Fibroblast of skin of right quadriceps (primary cell): ENCODE measurements around the gene DCC.
"Not testable (repeated sequence)": the region's sequence is repeated elsewhere in the genome, so short reads cannot be mapped to it uniquely, and the experiment has no call there.

Experiments used
- DNase-seq: peaks from one replicate; pipeline ENCODE4 v3.0.0-alpha.2; 2013

Gene DCC

DNA sequence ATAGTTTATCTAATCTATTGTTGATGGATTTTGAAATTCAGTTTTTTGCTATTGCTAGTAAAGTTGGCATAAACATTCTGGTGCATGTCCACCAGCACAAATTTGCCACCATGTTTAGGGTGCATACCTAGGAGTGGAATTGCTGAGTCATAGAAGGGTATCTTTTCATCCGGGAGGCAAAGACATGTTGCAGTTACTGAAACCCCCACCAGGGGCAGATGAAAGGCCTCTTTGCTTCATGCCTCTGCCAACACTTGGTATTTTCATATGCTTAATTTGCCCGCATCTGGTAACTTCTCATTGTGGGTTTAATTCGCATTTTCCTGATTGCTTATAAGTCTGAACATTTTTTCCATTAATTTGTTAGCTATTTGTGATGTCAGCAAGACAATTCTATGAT is 8.2 kb downstream of the DCC start:
- DNase-seq, result no peak

DNA sequence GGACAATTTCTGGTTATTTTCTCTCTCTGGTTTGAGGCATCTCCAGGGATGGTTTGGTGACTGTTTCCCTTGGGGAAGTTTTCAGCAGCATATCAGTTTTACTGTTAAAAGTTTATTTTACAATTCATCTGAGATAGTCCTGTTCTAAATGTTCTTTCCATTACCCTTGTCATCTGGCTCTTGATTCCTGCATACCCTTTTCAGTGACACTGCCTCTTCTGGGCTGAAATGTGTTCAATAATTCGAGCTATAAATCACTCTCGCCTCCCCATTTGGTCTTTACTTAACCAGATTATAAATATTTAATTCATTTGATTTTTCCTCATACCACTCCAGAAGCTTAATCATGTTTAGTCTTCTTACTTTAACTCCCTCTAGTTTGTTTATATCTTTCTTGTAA is 9.5 kb downstream of the DCC start:
- no peak for DNase-seq

DNA sequence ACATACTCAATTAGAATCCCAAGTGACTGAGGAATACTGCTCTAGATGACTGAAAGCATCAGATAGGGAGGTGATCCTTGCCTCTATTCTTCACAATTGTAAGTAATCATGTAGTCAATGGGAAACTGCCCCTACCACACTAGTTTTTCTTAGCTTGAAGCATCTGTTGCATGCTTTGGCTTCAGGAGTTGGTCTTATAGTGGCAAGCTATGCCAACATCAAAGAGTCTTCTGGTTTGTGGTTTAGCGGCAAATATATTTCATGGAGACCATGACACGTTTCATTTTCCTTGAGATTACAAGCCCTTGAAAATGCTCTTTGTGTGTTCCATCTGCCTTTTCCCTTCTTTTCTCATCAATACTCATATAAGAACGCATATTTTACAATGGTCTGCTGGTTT is 12.9 kb downstream of the DCC start:
- DNase-seq, result no peak

DNA sequence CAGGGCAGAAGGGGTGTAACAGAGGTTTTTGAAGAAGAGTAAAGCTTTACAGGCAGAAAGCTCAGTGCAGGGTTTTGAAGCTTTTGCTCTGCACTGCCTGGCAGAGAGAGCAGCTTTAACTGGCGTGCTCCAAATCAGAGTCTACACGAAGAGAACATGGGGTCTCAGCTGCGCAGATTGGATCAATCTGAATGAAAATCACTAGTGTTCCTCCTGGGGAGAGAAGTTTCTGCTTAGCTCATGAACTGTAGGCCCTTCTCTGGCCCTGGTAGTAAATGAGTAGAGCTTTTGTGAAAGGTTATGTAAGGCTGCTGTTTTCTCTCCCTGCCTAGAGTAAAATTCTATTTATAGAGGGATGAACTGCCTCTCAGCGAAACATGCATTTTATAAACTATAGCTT is 13.6 kb downstream of the DCC start:
- no peak for DNase-seq

DNA sequence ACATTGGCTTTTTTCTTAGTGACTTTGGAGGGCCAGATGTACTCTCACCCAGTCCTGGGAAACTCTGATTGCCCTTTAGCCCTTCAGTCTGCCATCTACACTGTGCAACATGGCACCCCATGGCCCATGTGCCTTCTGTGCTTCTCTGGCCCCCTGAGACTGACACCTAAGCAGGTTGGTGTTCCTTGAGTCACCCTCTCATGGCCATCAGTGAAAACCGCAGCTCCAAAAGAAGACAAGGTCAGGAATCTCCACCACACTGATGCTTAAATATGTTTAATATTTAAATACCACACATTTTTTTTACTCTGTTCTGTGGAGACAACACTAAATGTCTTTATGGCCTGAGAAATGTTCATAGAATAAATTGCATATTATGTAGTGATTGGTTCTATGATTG is 23.9 kb downstream of the DCC start:
- DNase-seq, result no peak

DNA sequence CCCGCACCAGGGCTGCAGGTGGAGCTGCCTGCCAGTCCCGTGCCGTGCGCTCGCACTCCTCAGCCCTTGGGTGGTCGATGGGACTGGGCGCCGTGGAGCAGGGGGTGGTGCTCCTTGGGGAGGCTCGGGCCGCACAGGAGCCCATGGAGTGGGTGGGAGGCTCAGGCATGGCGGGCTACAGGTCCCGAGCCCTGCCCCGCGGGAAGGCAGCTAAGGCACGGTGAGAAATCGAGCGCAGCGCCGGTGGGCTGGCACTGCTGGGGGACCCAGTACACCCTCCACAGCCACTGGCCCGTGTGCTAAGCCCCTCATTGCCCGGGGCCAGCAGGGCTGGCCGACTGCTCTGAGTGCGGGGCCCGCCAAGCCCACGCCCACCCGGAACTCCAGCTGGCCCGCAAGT is 26.9 kb downstream of the DCC start:
- not testable (repeated sequence) for DNase-seq

DNA sequence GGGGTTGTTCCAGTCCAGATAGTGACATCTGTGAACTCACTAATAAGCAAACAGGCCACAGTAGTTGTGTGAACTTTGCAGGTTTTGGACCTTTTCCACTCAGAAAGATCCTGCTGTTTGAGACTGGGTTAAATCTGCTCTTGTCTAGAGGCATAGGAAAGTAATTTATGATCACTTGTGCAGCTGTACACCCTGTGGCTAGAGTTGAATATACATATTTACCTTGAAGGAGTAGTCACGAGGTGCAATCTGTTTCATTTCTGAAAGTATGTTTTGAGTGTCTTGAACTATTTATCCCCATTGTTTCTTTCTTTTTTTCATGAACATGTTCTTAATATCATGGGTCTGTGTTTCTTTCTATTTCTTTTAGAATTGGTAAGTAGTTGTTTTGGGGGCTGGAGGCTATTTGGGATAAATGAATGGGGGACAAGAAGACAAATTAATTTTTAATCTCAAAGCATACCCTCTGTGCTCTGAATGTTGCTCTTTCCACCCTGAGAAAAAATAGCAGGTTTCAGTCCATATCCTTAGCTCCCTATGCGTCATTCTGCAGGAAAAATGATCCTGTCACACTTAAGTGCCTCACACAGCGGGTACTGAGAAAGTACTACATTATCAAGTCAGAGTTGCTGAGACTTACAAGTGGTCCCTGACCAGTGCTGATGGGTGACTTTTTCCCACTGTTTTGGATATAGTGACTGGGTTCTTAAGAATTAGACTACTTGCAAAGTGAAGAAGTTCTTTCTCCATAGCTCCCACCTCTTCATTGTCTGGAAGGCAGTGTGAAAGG is 28.2 kb downstream of the DCC start:
- DNase-seq, result no peak

DNA sequence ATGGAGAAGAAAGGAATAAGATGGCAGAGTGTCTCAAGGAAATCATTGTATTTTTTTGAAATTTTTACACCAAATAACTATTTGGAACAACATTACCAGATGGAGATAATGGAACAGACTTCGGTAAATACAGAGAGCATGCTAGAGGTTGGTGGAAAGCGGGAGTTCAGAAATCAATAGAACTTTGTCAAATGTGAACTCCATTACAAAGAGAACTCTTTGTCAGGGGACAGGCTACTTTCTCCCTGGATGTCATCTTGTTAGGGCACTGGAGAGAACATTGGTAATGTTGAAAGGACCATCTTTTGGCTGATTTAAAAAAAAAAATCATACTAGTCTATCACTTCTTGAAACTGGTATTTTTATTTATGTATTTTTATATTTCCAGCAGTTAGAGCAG is 30.8 kb downstream of the DCC start:
- no peak for DNase-seq

DNA sequence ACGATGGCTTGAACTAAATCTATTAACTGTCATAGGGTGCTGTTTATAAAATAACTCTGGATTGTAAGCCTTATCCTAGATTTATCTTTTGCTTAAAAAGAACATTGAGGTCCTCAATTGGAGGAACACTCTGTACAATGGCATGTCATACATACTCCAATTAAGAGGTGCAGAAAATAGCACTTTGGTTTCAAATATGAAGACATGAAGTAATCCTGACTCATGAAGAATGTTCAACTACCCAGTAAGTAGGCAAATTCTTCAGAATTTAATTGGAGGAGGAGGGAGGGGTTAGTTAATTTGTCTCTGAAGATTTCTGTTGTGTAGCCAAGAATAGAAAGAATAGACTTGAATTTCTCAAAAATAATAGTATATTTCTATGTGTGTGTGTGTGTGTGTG is 36.1 kb downstream of the DCC start:
- DNase-seq, result peak; percentile 4

DNA sequence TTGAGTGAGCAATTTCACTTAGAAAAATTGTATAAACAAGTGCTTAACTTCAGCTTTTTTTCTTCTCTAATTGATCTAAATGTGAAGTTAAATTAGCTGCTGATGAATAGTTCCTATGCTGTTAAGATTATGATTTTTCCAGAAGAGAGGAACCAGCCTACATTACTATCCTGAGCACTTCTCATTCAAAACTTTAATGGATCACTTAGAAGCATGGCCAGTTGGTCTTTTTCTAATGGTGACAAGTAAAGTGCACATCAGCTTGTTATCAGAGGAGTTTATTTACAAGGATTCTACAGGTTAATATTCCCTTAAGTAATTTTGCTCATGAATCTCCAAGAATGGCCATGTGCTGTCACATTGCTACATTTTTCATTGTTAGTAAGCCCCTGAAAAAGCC is 37.1 kb downstream of the DCC start:
- DNase-seq, result no peak

DNA sequence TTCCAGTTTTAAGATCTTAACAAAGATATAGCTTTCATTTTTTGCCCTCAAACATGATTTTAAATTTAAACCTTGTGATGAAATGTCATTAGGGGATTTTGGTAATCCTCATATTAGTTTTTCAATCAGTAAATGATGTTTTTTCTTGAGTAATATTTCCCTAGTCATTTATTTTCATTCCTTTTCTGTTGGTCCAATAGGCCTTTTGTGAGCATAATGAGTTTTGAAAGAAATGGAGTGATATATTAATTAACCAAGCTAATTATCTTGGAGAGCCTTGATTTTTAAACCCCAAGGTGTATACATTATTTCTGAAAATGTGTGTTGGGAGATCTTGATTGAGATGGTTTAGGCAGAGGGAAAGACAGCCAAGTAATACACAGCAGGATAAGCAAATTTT is 46.3 kb downstream of the DCC start:
- no peak for DNase-seq

DNA sequence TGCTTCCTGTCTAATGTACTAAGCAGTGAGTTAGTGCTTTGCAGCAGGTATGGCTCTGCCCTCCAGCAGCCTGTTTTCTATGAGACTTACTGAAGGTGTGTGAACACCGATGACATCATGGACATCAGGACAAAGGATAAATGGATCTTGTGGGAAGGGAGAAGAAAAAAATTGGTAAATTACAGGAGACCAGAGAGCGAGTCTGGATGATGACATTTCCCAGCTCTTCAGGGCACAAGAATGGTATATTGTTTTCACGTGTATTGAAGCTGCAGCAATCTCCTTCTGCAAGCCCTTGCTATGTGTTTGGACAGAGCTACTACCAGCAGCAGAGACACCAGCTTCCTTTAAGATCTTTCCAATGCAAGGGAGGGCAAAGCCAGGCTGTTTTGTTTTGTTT is 47.2 kb downstream of the DCC start:
- DNase-seq, result no peak

DNA sequence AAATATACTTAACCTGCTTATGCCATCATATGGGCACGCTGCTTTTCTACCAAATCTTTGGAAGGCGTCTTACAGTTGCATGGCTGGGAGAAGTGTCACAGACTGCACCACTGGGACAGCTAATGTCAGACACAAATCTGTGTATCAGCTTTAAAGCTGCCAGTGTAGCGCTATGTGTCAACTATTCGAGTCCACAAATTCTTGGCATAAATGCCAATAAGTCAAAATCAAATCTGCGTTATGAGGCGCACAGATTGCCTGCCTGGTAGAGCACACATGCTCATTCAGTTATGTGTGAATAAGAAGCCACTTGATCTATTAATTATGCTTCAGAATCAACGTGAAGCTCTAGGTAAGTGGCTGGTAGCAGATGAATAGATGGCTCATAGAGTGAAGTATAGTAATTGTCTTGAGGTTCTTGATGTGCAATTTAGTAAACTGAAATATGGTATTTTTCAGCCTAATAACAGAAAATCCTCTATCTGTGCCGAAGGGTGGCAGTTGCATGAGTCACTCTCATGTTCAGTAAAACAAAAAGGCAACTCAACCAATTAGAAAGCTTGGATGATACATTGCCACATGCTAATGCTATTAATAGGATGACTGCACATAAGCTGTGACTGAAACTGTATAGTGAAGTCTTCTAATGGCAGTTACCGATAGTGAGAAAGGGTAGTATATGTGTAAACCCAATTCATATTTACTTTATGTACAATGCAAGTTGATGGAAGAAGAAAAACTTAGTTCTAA is 52.0 kb downstream of the DCC start:
- DNase-seq, result peak; percentile 29

DNA sequence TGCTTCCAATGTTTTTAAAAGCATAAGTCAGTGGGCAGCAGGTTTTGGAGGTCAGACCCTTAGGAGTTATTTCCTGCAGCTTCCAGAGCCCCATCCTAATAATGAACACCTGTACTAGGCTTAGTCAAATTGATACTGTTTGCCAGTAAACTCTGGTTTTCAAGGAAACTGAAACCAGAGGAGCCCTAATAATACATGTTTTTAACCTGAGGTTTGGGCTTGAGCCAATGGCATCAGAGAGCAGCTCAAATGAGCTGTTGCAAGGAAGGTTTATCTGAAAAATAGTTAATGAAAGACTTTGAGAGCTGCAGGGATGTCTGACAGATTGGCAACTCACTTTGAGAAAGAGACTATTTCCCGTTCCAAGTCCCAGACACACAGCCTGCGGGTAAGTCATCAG is 54.6 kb downstream of the DCC start:
- DNase-seq, result no peak

DNA sequence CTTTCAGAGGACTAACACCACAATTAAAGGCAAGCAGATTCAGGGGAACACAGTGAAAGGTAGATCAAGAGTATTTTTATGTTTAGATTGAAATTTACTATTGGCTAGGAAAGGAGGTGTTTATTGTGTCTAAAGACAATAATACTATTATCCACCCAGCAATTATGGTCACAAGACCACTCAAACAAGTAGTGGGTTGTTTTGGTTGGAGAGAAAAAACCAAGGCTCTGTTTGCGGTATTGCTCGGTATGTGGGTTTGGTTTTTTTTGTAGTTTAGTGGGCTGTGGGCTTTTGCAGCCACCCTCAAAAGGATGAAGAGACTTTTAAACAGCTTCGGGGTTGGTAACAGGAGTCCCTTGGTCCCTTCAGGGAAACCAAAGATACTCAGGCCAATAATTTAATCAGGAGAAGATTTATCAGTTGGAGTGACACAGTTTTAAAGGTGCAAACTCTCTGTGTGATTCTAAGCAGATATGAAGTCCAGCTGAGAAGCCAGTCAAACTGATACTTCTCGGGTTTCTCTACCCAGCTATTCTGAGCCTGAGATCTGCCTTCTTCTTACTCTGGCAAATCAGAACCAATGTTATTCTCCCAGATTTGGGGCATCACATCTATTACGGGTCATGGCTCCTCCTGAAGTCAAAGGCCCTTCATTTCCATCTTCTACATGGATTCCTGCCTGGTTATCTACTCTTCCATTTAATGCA is 55.3 kb downstream of the DCC start:
- DNase-seq, result no peak

DNA sequence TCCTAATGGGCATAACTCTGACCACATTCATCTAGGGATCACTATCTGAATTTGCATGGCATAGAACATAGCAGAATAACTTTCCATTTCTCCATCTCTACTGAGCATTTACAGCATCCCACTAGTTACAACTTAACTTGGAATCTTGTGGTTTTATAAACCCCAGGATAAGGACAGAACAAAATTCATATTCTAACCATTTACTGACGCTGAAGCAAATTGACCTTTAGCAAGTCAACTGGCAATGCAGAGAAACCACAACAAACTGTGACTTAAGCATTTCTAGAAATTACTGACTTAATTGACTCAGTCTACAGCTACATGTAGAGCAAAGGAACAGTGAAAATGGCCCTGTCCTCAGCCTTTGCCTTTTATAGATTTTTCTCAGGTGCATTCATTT is 61.2 kb downstream of the DCC start:
- DNase-seq, result no peak

DNA sequence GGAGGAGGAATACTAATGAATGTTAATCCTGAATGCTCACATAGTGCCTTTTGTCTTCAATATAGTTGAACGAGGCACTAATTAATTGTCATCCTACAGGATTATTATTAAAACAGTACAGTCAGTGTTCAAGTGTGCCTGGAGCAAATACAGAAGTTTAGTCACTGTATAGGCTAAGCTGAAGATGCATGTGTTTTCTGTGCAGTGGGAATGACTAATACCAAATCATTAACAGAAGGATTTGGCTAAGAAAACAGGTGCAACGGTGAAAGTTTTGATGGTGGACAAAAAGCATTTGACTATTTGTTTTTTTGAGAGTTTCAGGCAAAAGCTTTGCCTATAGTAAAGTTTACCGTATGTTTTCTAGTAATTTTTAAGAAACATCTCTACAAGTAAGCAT is 62.8 kb downstream of the DCC start:
- DNase-seq, result no peak

DNA sequence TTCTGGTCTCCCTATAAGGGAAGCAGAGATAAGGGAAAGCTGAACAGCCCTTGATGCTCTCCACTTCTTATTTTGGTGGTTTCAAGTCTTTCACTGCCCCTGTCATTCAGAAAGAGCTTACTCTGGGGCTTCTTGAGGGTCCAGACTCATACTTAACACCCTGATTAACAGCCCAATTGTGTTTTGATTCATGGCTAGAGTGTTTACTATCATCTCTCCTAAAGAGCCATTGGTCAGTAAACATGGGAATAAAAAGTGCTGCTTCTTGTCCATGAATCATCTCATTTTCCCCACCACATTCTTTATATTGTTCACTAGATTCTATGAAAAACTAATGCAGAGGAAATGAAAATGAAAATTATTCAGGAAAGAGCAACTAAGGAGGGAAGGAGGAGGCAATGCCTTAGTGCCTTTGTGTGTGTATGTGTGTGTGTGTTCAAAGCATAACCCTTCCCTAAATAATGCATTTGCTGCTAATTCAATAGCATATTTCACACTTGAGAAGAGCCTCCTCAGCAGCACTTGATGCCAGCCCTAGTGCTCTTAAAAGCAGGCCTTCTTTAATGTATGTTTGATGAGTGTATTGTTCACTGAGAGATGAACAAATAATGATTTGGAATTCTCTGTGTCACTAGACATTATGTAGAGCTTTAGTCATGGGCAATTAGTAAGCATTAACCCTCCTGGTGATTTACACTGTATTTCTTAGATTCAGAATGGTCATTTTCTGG is 63.5 kb downstream of the DCC start:
- DNase-seq, result no peak

DNA sequence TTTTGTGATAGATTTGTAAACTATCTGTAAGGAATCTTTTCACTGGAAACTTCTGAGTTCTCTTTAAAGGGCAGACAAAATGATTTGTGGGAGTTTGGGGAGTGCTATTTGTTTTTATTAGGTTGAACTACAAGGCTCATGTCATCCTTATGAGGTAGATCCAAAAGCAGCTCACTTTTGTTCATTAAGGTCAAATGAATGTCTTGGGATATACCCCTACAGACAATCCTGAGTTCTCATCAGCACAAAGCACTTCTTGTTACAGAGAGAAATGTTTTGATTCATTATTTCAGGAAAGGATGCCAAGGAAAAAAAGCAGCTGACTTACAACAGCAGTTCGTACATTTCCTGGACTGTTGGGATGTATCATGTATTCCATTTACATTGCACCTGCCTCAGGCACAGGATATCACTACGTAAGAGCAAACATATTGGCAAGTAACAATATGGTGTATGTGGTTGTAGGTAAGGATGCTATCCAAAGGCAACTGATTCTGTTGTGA is 68.9 kb downstream of the DCC start:
- no peak for DNase-seq

DNA sequence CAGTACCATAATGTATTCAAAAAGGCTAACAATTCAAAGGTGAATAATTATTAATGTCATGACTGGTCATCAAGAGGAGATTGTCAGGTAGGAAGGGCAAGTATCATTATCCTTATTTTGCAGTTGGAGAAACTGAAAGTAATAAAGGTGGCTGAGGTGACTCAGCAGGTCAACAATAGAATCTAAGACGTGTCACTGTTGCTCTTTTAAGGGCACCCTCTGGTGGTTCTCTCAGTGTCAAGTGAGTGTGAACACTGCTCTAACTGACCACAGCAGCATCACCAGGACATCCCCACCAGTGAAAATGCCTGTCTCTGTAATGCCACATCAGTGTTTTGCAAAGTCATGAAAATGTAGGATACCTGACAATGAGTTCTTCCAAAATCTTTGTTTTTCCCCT is 69.7 kb downstream of the DCC start:
- no peak for DNase-seq

DNA sequence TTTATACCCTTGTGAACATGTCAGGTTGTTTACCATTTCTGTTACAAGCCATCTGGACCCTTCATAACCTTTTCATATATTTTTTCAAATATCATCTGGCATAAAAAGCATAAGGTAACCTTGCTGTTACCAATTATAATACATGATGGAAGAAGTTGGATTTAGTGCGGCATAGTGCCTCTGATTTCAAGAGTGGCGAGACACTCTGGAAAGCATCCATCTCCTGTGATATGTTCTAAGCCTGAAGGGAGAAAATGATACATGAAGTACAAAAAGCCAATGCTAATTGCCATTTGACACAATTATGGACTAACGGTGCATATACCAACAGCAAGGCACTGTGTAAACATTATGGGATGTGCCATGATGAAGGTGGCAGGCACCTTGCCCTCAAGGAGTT is 75.1 kb downstream of the DCC start:
- no peak for DNase-seq

DNA sequence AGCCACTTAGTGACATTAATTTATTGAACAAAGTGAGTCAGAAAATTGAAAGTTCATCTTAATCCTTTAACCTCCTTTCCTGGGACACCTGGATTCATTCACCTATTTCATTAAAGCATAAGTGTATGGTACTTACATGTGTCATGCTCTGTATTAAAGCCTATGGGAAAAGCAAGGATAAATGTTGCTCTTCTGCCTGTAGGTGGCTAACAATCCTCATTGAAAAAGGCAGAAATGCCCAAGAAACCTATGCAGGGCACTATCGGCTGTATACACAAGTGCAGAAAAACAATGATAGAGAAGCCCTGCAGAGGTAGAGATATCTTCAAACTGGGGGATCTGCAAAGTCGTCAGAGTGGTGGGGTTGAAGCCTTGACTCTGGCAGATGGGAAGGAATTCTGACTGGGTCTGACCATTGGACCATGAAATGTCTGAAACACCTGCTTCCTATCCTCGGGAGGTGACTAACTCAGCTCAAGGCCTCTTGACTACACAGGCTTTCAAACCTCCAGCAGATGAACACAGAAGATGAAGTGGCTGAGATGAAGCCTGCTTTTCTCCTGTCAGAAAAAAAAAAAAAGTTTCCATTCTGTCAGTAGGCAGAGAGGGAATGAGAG is 83.1 kb downstream of the DCC start:
- no peak for DNase-seq

DNA sequence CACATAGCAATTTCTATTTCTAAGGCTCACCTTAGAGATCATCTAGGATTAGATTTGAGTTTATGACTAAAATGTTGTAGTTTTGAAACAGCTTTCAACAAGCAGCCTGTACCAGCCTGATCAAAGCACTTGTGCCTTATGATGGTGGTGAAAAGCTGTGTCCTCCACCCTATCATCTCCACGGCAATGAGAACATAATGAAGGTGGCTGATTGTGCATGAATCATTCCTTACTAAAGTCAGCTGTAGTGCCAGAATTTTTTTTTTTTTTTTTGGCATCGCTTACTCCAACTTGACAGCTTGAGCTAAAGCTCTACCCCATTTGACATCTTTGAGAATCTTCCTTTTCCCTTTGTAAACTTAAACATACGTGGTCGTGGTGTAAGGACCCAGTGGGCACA is 86.0 kb downstream of the DCC start:
- DNase-seq, result no peak
